Neural progenitor cell (in vitro differentiated cells): ENCODE data around the gene MTCL1. TPM values are rescaled to one million over a fixed set of nuclear protein-coding genes. Genes with fewer than 3 reads are reported as not detected.

Experiments used
- DNase-seq: peaks from one replicate; pipeline ENCODE4 v3.0.0-alpha.2; 2016; ENCODE audit warnings: low spot score
- H2AFZ ChIP-seq: fragments of 200-600 bp; sonication (generic); replicated peaks from 2 replicates; pipeline ENCODE4 v1.6.1; 2016; ENCODE audit warnings: antibody characterized with exemption
- H3F3A ChIP-seq: fragments of 200-600 bp; sonication (generic); 2 replicates; pipeline ENCODE4 v1.6.1; 2016; ENCODE audit warnings: antibody characterized with exemption, low read depth
- H3K27ac ChIP-seq: fragments of 200-600 bp; sonication (generic); 2 replicates; pipeline ENCODE4 v1.5.1; 2016; ENCODE audit warnings: mild to moderate bottlenecking
- H3K27me3 ChIP-seq: fragments of 200-600 bp; sonication (generic); 2 replicates; pipeline ENCODE4 v1.6.1; 2016; ENCODE audit warnings: mild to moderate bottlenecking, moderate library complexity
- H3K36me3 ChIP-seq: fragments of 200-600 bp; sonication (generic); 2 replicates; pipeline ENCODE4 v1.5.1; 2016
- H3K4me1 ChIP-seq: fragments of 200-600 bp; sonication (generic); 2 replicates; pipeline ENCODE4 v1.6.1; 2016; ENCODE audit warnings: mixed run types
- H3K4me2 ChIP-seq: fragments of 200-600 bp; sonication (generic); 2 replicates; pipeline ENCODE4 v1.6.1; 2016
- H3K4me3 ChIP-seq: fragments of 200-600 bp; sonication (generic); 2 replicates; pipeline ENCODE4 v1.5.1; 2016
- H3K79me2 ChIP-seq: fragments of 200-600 bp; sonication (generic); 2 replicates; pipeline ENCODE4 v1.6.1; 2016; ENCODE audit warnings: low read depth
- H3K9ac ChIP-seq: fragments of 200-600 bp; sonication (generic); 2 replicates; pipeline ENCODE4 v1.6.1; 2016
- H3K9me3 ChIP-seq: fragments of 200-600 bp; sonication (generic); 2 replicates; pipeline ENCODE4 v1.5.1; 2016; ENCODE audit warnings: low read depth
- H4K20me1 ChIP-seq: fragments of 200-600 bp; sonication (generic); 2 replicates; pipeline ENCODE4 v1.6.1; 2016; ENCODE audit warnings: low read depth
- H3K27ac Mint-ChIP-seq: 3 replicates; pipeline ENCODE4 v1.8.0; 2021; ENCODE audit warnings: mixed read lengths
- H3K27me3 Mint-ChIP-seq: 2 replicates; pipeline ENCODE4 v1.8.0; 2022; ENCODE audit warnings: low read depth, mild to moderate bottlenecking, inconsistent platforms, moderate library complexity, mixed read lengths; ENCODE audit not compliant: insufficient read depth
- H3K36me3 Mint-ChIP-seq: 3 replicates; pipeline ENCODE4 v1.8.0; 2021; ENCODE audit warnings: mixed read lengths
- H3K4me1 Mint-ChIP-seq: 3 replicates; pipeline ENCODE4 v1.8.0; 2021; ENCODE audit warnings: mixed read lengths
- H3K4me3 Mint-ChIP-seq: 3 replicates; pipeline ENCODE4 v1.8.0; 2021; ENCODE audit warnings: mild to moderate bottlenecking, moderate library complexity, mixed read lengths
- H3K9me3 Mint-ChIP-seq: 3 replicates; pipeline ENCODE4 v1.8.0; 2020; ENCODE audit warnings: mixed read lengths
- EZH2 ChIP-seq: fragments of 200-600 bp; sonication (generic); IDR thresholded peaks from 2 replicates; pipeline ENCODE4 v1.6.1; 2017; ENCODE audit warnings: antibody characterized with exemption, mild to moderate bottlenecking, moderate library complexity
- EZH2phosphoT487 ChIP-seq: fragments of 200-600 bp; sonication (generic); IDR thresholded peaks from 2 replicates; pipeline ENCODE4 v1.6.1; 2017; ENCODE audit warnings: antibody characterized with exemption
- total RNA-seq: library from RNA; depleted of rRNA; stranded (reverse); fragments of >200 nt; gene quantifications from 2 replicates; pipeline ENCODE4 v1.2.3, GENCODE V29; 2015; ENCODE audit warnings: low replicate concordance
- TF ChIP-seq, protein P1 (sequence below): fragments of 200-600 bp; sonication (generic); IDR thresholded peaks from 2 replicates; pipeline ENCODE4 v1.5.1; 2017; ENCODE audit warnings: antibody characterized with exemption, mild to moderate bottlenecking

The MTCL1 gene
- total RNA-seq, 1 donor from 2014 or later = 36.9 TPM

DNA sequence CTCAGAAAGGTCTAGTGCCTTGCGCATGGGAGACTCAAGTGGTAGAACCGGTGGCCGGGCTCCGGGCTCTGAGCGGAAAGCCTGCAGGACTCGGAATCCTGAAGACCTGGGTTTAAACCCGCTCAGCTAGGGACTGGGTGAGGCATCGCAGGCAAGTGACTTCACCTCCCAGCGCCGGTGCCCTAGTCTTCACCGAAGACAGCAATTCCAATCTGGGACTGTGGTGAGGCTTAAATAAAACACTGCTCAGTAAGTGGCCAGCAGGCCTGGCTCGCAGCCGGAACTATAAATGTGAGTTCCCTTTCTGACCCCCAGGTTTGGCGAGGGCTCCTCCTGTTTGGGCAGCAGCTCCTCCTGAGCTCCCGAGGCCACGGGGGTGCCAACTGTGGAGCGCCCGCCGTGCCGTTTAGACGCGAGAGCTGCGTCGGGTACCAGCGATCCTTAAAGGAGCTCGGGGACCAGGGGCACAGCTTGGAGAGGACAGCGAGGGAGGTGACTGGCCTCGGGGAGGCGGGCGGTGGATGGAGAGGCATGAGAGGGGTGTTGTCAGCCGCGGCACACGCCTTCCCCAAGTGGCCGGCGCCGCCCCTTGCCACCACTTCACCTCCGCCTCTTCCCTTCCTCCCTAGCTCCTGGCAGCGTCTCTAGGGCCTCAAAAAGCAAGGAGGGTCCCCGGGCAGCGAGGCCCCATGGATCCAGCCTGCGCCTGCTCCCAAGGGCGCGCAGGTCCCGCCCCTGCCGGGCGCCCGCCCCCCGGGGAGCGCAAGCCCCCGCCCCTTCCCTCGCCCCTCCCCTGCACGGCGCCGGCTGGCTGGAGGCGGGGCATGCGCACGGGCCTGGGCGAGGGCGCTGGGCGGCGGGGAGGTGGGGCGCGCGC is 757 bp upstream of the MTCL1 start:
- H3K27me3 ChIP-seq = no peaks in the 10 kb centered on the region
- H3K27ac Mint-ChIP-seq = no peak overlapping the region
- no peaks in the 10 kb centered on the region for H3K36me3 Mint-ChIP-seq
- H3K27ac ChIP-seq = no peak overlapping the region
- H3K4me1 ChIP-seq = peaks cover 30% of the 10 kb centered on the region
- peaks cover 42% of the 10 kb centered on the region for H3K4me1 Mint-ChIP-seq
- H3F3A ChIP-seq = peaks cover 40% of the 10 kb centered on the region
- peaks cover 30% of the 10 kb centered on the region for H4K20me1 ChIP-seq
- H3K4me3 Mint-ChIP-seq = peak overlapping the region; percentile 87
- H3K4me2 ChIP-seq = peak overlapping the region; percentile 86
- peaks cover 38% of the 10 kb centered on the region for H3K79me2 ChIP-seq
- peak overlapping the region; percentile 87 for H3K4me3 ChIP-seq
- no peaks in the 10 kb centered on the region for H3K9me3 Mint-ChIP-seq
- H3K36me3 ChIP-seq = no peaks in the 10 kb centered on the region
- DNase-seq = peak; percentile 94
- no peaks in the 10 kb centered on the region for H3K9me3 ChIP-seq
- H3K27me3 Mint-ChIP-seq = peaks cover 17% of the 10 kb centered on the region
- TF ChIP-seq EZH2 (no peak), EZH2phosphoT487 (no peak)
- TF ChIP-seq, protein P1, sequence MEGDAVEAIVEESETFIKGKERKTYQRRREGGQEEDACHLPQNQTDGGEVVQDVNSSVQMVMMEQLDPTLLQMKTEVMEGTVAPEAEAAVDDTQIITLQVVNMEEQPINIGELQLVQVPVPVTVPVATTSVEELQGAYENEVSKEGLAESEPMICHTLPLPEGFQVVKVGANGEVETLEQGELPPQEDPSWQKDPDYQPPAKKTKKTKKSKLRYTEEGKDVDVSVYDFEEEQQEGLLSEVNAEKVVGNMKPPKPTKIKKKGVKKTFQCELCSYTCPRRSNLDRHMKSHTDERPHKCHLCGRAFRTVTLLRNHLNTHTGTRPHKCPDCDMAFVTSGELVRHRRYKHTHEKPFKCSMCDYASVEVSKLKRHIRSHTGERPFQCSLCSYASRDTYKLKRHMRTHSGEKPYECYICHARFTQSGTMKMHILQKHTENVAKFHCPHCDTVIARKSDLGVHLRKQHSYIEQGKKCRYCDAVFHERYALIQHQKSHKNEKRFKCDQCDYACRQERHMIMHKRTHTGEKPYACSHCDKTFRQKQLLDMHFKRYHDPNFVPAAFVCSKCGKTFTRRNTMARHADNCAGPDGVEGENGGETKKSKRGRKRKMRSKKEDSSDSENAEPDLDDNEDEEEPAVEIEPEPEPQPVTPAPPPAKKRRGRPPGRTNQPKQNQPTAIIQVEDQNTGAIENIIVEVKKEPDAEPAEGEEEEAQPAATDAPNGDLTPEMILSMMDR = no peak
- no peak overlapping the region for H3K9ac ChIP-seq
- H2AFZ ChIP-seq = peak overlapping the region; percentile 91

DNA sequence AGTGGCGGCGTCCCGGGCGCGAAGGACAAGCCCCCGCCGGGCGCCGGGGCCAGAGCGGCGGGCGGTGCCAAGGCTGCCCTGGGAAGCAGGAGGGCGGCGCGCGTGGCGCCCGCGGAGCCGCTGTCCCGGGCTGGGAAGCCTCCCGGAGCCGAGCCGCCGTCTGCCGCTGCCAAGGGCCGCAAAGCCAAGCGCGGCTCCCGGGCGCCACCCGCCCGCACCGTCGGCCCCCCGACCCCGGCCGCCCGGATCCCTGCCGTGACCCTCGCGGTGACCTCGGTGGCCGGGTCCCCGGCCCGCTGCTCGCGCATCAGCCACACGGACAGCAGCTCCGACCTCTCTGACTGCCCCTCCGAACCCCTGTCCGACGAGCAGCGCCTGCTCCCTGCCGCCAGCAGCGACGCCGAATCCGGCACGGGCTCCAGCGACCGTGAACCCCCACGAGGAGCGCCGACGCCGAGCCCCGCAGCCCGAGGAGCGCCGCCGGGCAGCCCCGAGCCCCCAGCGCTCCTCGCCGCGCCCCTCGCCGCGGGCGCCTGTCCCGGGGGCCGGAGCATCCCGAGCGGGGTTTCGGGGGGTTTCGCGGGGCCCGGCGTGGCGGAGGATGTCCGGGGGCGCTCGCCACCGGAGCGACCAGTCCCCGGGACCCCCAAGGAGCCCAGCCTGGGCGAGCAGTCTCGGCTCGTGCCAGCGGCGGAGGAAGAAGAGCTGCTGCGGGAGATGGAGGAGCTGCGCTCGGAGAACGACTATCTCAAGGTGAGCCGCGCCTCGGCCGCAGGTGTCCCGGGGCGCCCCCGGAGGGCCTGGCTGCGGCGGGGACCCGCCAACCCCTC is 820 bp downstream of the MTCL1 start:
- no peak overlapping the region for H3K27ac Mint-ChIP-seq
- peak; percentile 45 for DNase-seq
- no peak overlapping the region for H3K27ac ChIP-seq

DNA sequence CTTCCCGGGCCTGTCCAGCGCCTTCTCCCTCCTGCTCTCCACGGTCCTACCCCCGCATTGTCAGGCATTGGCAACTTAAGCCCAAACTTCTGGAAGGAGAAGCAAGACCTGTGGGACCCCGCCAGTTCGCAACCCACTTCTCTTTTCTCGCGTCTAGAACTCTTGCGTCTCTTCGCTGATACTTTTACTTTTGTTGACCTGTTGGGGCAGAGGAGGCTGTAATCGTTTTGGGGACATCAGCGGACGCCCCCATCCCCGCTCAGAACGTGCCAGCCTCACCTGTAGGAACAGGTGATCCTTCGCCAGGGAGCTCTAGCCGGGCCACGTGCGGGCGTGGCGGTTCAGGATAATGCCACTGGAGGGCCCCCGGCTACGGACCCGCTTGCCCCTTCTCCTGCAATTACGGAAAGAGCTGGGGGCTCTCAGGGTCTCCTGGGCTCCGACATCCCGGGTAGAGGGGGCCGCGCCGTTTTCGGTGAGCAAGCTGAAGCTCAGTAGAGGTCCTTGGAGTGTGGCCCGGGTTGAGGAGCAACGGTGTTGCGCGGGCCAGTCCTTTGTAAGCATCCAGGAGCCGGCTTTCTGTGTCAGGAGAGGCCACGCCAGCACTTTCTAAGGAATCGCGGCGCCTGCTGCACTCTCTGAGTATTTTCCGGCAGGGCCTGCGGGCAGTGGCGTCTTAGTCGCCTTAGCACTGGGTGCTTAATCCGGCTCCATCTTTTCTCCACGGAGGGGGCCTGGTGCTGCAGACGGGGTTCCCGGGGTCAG is 1.6 kb downstream of the MTCL1 start:
- Histone ChIP-seq H3K27ac (no peak overlapping the region), H3F3A (peaks cover 40% of the 10 kb centered on the region), H3K9ac (no peak overlapping the region), H3K36me3 (no peaks in the 10 kb centered on the region), H3K4me1 (peaks cover 30% of the 10 kb centered on the region), H2AFZ (peak overlapping the region; percentile 1), H3K4me2 (peak overlapping the region; percentile 88), H3K79me2 (peaks cover 54% of the 10 kb centered on the region), H4K20me1 (peaks cover 30% of the 10 kb centered on the region), H3K4me3 (peak overlapping the region; percentile 87), H3K9me3 (no peaks in the 10 kb centered on the region), H3K27me3 (no peaks in the 10 kb centered on the region)
- peaks cover 42% of the 10 kb centered on the region for H3K4me1 Mint-ChIP-seq
- DNase-seq = peak; percentile 86
- H3K27ac Mint-ChIP-seq = peak overlapping the region; percentile 97
- H3K4me3 Mint-ChIP-seq = peak overlapping the region; percentile 98
- H3K36me3 Mint-ChIP-seq = peaks cover 2% of the 10 kb centered on the region
- peaks cover 19% of the 10 kb centered on the region for H3K27me3 Mint-ChIP-seq
- TF ChIP-seq, protein P1 = peak; percentile 47
- no peak for TF ChIP-seq EZH2
- H3K9me3 Mint-ChIP-seq = peaks cover 2% of the 10 kb centered on the region

More for the DNA sequence above, 820 bp downstream of the MTCL1 start:
- peak overlapping the region; percentile 88 for H3K4me2 ChIP-seq
- H4K20me1 ChIP-seq = peaks cover 30% of the 10 kb centered on the region
- H3K79me2 ChIP-seq = peaks cover 50% of the 10 kb centered on the region
- peaks cover 30% of the 10 kb centered on the region for H3K4me1 ChIP-seq
- peaks cover 42% of the 10 kb centered on the region for H3K4me1 Mint-ChIP-seq
- peaks cover 40% of the 10 kb centered on the region for H3F3A ChIP-seq
- TF ChIP-seq EZH2phosphoT487 (no peak), EZH2 (no peak)
- TF ChIP-seq, protein P1 = no peak
- peaks cover 2% of the 10 kb centered on the region for H3K36me3 Mint-ChIP-seq
- H3K36me3 ChIP-seq = no peaks in the 10 kb centered on the region
- no peaks in the 10 kb centered on the region for H3K27me3 ChIP-seq
- peaks cover 2% of the 10 kb centered on the region for H3K9me3 Mint-ChIP-seq
- H3K4me3 Mint-ChIP-seq = peak overlapping the region; percentile 98
- peaks cover 19% of the 10 kb centered on the region for H3K27me3 Mint-ChIP-seq
- peak overlapping the region; percentile 1 for H2AFZ ChIP-seq
- no peaks in the 10 kb centered on the region for H3K9me3 ChIP-seq
- peak overlapping the region; percentile 36 for H3K9ac ChIP-seq
- H3K4me3 ChIP-seq = peak overlapping the region; percentile 87
